ENCODE results near the gene PPP2R2B.

- no peak for TF ChIP-seq CTCF (IDR thresholded peaks at IDR 0.05)
- no peak for TF ChIP-seq ESRRA (CRISPR knock-in tag; IDR thresholded peaks at IDR 0.05; ENCODE audit: borderline replicate concordance)
- TF ChIP-seq FOXJ3 (CRISPR knock-in tag; IDR thresholded peaks at IDR 0.05; ENCODE audit: borderline replicate concordance), result no peak
- TF ChIP-seq JUN (CRISPR knock-in tag; IDR thresholded peaks at IDR 0.05), result no peak
Observed at GRCh38 chr5:146646441-146646840, 232.1 kb downstream of the PPP2R2B start.
